Stimulated activated CD8-positive, alpha-beta memory T cell treated with anti-CD3 and anti-CD28 coated beads, Interleukin-4, amount 100 ng/mL, for 4 hours (primary cell): ENCODE results near the gene NCSTN.
"Not testable (repeated sequence)": the region's sequence is repeated elsewhere in the genome, so short reads cannot be mapped to it uniquely, and the experiment has no call there.

ENCODE experiments used
- DNase-seq, 2 donors: peaks; one replicate each; pipeline ENCODE4 v3.0.0-alpha.2; 2020; ENCODE audit warnings: low read depth in 2 of 2, low spot score in 1 of 2

Gene NCSTN

GRCh38 chr1:160370561-160371345, 27.6 kb downstream of the NCSTN start:
- no peak for DNase-seq

GRCh38 chr1:160371346-160371631, 28.1 kb downstream of the NCSTN start:
- no peak for DNase-seq

GRCh38 chr1:160371756-160372155, 28.6 kb downstream of the NCSTN start:
- no peak for DNase-seq

GRCh38 chr1:160373696-160374095, 30.5 kb downstream of the NCSTN start:
- no peak for DNase-seq

- DNase-seq, result no peak
Observed at GRCh38 chr1:160374306-160375110, 31.3 kb downstream of the NCSTN start.

GRCh38 chr1:160375788-160376524, 32.8 kb downstream of the NCSTN start:
- DNase-seq, result no peak

GRCh38 chr1:160376525-160377131, 33.4 kb downstream of the NCSTN start:
- DNase-seq, result no peak

- DNase-seq, result no peak
Observed at GRCh38 chr1:160377585-160378206, 34.5 kb downstream of the NCSTN start.

GRCh38 chr1:160384812-160385211, 41.6 kb downstream of the NCSTN start:
- DNase-seq, result not testable (repeated sequence)

- DNase-seq, result not testable (repeated sequence)
Observed at GRCh38 chr1:160388406-160388805, 45.2 kb downstream of the NCSTN start.

- no peak for DNase-seq
Observed at GRCh38 chr1:160394673-160395072, 51.5 kb downstream of the NCSTN start.

- no peak for DNase-seq
Observed at GRCh38 chr1:160397651-160398050, 54.5 kb downstream of the NCSTN start.

- no peak for DNase-seq
Observed at GRCh38 chr1:160398823-160399222, 55.6 kb downstream of the NCSTN start.

GRCh38 chr1:160399544-160400222, 56.5 kb downstream of the NCSTN start:
- no peak for DNase-seq

GRCh38 chr1:160400223-160400645, 57.1 kb downstream of the NCSTN start, which contains the start of gene VANGL2:
TSS of gene VANGL2 (plus strand) at chr1:160400564. CDS start at chr1:160415838, 15,274 bp downstream.
- peak in 1 of 2 donors; percentile 8 for DNase-seq

- DNase-seq, result no peak
Observed at GRCh38 chr1:160400646-160401486, 57.7 kb downstream of the NCSTN start.

GRCh38 chr1:160401487-160401805, 58.3 kb downstream of the NCSTN start:
- DNase-seq, result no peak

- no peak for DNase-seq
Observed at GRCh38 chr1:160402001-160402795, 59.0 kb downstream of the NCSTN start.

- no peak for DNase-seq
Observed at GRCh38 chr1:160403244-160403643, 60.1 kb downstream of the NCSTN start.
